HG03558 (cell line): Measurements from ENCODE around the gene DCC.

Experiments
- ATAC-seq: cut with Tn5 transposase; IDR thresholded peaks from one replicate; pipeline ENCODE4 v1.9.1; 2021; ENCODE audit warnings: moderate number of reproducible peaks; ENCODE audit not compliant: unreplicated experiment; ENCODE audit errors: extremely low read depth

DCC gene

DNA sequence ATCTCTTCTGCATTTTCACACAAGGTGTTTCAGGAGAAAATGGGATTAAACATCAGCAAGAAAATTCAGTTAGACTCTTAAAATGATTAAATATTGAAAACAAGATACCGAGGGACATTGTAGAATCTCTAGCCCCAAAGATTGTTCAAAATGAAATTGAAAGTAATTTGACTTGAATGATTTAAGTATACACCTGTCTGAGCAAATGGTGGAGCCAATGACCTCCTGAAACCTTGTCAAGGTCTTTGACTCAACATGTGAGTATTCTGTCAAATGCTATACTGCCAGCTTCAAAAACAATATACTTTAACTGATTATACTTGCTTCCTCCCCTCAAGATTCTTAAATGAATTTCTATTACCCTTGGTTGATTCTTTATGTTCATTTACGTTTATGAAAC is 411.0 kb downstream of the DCC start:
- ATAC-seq, result no peak

DNA sequence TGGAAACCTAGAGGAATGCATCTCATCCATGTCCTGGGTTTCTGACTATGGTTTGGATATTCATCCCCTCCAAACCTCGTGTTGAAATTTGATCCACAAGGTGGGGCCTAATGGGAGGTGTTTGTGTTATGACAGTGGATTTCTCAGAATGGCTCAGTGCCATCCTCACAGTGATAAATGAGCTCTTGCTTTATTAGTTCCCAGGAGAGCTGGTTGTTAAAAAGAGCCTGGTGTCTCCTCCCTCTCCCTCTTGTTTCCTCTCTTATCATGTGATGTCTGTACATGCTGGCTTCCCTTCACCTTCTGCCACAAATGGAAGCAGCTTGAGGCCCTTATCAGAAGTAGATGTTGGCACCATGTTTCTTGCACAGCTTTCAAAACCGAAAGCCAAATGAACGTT is 424.3 kb downstream of the DCC start:
- no peak for ATAC-seq

DNA sequence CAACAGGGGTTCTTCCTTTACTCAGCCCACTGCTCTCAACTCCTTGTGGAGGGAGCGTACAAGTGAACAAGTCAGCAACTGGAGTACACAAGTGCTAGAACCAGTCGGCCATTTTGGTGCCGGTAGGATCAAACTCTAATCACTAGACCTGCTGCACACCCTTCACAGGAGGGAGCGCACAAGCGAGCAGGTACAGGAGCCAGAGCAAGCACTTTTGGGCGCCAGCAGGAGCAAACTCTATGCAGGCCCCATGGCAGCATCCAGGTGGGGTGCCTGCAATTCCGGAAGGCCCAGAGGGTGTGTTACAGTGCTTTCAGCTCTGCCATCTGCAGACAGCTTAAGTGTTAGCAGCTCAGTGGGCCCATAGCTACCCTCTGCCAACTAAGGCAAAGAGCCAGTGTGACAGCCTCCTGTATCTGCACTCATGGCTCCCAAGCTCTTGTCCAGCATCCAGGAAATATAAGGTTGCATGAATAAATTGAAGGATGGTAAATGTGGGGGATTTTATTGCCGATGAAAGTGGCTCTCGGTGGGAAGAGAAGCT is 426.1 kb downstream of the DCC start:
- ATAC-seq, result no peak

DNA sequence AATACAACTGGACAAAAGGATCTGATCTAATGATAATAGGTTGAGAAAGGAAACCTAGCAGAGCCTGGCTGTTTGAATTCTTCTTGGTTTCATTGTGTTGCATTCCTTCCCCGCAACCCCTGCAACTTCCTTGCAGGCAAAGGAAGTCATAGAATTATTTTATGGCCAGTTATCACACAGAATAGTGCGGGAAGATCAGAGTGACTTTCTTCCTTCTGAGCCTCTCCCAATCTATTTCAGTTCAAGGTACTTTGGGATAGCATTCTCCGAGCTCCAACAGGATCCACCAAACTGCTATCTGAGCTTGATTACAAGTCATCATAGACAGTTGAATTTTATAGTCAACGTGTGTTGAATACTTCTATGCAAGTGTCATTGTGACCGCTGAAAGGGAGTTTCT is 441.1 kb downstream of the DCC start:
- no peak for ATAC-seq

DNA sequence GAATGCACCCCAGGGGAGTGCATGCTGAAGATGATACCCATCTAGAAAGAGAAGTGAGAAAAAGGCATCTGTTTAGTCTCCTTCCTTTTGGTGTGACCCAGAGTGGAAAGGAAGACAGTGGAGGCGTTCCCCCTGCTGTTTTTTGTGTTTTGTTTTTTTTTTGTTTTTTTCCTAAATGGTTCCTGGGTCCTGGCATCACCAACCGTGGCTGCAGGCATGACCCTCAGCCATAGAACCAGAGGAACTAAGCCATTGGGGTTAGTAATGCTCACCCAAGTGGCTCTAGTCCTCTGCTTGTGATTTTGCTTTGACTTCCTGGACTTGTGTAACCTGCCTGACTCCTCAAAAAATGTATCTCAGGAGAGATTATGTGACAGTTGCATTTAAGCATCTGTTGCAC is 451.3 kb downstream of the DCC start:
- no peak for ATAC-seq

DNA sequence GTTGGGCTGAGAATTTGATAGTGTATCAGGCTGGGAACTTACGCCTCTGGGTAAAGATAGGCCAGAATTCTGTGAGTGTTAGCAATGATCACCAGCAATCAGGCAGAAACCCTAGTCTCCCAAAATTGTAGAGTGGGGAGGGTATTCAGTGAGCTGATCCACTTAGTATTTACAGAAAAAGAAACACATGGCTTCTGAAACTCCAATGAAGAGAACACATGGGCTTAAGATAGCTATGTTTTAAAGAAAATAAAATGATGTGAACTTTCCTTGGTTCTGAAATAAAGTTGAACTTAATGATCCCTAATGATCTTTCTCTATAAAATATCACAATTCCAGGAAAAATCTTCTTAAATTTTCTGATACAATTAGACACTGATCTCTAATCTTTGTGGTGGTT is 472.8 kb downstream of the DCC start:
- no peak for ATAC-seq

DNA sequence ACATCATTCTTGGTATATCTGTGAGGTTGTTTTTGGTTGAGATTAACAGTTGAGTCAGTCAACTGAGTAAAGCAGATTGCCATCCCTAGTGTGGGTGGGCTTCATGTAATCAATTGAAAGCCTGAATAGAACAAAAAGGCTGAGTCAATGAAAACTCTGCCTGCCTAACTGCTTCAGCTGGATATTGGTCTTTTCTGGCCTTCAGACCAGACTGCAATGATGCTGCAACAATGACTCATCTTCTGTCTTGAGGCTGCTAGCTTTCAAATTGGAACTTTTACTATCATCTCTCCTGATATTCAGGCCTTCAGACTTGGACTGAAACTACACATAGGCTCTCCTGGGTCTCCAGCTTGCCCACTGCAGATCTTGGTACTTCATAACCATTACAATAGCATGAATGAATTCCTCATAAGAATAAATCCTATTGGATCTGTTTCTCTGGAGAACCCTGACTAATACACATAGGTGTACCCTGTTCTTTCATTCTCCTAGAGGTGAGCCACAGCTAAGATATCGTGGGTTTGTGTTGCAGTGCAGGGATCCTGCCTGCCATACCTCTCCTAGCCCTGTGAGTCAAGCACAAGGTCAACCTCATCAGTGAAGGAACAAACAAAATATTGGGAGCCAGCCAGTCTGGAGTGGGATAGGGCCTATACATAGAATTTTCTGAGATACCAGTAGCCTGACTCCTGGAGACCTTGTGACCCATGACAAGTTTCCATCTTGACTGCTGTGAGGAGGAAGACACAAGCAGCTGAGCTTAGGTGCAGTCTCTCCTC is 473.8 kb downstream of the DCC start:
- ATAC-seq, result no peak

DNA sequence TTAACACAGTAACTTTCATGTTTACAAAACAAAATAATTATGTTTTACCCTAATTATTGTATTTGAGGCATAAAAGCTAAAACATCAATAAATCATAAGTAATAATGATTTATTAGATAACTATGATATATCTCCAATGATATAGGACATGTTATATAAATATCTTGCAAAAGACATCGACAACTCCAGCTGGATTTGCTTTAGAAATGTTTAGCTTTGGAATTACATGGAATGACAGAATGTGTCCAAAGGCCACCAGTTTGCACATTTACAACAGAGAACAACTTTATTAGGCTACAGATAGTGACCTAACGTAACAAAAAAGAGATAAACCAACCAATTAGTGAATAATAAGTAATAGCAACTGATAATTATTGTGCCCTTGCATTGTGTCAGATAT is 475.7 kb downstream of the DCC start:
- ATAC-seq, result no peak

DNA sequence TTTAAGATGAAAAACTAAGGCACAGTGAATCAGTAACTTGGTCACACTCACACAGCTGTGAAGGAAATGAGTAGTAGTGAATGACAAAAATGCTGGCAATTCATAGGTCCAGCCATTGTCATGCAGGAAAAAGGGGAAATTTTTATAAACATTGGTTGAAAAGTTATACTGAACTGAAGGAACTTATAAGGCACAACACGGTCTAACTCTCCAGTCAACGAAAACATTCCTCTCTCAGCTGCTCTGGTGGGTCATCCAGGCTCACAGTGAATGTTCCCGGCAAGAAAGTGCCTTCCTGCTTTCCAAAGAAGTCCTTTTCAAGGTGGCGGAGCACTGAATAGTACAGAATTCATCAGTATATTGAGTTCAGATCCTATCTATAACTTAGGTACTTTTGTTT is 476.1 kb downstream of the DCC start:
- ATAC-seq, result no peak

DNA sequence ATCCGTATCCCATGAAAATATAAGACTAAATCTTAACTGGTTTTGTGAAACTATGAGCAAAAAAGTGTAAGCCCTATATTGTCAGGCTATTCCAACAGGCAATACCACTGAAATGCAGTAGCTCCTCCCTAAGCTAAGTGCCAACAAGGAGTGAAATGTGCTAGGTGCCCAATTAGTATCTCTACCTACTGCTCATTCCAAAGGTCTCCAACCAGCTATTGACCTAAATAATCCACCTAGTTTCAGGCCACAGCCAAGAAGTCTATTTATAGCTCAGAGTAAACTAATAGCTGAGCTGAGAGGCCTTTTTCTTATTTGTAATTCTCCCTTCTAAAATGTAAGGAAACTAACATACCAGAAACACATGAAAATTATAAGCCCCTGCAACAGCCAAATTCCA is 482.2 kb downstream of the DCC start:
- no peak for ATAC-seq

DNA sequence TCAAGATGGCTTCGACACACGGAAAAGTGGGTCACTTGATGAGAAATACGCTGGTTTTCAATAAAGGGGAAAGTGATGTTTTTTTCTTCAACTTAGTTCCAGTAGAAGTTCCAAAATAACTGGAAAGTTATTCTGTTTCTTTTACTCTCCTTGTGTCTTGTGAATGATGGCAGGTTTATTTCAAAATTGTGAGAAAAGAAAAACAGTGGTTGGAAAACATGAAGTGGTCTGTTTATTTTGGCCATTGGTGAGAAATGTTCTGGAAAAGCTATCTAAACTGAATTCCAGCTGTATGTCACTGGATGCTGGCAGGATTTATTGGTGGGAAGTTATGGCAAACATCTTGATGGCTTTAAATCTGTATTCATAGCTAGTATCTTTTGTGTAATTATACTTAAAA is 484.1 kb downstream of the DCC start:
- ATAC-seq, result no peak

DNA sequence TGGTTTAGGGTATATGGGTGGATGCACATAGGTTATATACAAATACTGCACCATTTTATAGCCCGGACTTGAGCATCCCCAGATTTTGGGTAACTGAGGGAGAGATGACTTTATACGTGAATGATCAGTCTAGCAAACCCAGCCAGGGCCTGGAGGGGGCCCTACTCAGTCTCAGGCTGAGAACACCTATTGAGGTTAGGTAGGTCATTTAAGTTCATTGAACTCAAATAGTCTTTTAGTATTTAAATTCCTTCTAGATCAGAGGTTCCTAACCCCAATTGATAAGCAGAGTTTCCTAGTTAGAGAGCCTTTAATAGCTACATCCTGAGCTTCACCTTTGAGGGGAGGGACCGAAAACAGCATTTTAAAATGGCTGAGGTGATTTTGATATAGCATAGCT is 487.0 kb downstream of the DCC start:
- no peak for ATAC-seq

DNA sequence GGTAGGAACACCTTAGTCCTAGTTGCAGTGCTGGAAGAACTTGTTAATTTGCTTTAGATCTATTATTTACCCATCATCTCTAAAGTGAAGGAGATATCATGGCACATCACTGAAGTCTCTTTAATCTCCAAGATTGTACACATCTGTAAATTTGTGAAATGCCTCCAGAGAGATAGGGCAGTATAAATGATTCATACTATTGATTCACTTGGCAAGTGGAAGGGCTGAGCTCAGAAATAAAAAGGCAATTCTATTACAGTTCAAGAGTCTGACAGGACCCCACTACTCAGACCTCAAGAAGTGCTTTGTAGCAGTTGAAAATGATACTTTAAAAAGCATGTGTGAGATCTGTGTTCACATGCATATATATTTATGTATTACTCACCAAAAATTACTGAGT is 489.3 kb downstream of the DCC start:
- no peak for ATAC-seq

DNA sequence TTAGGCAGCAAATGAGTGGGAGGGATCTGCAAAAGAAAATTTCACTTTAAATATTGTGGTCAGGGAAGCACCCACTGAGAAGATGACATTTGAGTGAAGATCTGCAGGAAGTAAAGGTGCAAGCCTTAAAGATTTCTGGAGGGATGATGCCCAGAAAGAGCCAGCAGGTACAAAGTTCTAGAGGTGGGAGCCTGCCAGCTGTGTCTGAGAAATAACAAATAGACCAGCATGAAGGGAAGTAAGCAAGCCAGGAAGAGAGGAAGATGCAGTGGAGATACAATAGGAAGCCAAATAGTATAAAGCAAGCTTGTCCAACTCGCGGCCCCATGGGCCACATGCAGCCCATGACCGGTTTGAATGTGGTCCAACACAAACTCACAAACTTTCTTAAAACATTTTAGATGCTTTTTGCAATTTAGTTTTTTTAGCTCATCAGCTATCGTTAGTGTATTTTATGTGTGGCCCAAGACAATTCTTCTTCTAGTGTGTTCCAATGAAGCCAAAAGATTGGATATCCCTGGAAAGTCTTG is 489.9 kb downstream of the DCC start:
- ATAC-seq, result no peak

DNA sequence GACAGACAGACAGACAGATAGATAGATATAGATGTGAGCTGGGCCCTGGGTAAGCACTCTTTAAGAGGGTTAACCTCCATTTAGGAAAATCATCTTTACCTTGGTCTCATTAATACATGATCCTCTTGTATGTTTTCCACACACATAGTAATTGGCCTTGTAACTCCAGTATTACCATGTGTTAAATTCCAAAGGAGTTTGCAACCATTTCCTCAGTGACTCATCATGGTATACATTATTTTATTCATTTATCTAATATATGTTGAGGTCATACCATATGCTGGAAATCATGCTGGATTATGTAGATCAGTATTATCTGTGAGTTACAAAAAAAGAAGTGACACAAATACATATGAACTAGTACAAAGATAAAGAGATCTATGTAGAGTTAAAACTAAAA is 504.3 kb downstream of the DCC start:
- no peak for ATAC-seq

DNA sequence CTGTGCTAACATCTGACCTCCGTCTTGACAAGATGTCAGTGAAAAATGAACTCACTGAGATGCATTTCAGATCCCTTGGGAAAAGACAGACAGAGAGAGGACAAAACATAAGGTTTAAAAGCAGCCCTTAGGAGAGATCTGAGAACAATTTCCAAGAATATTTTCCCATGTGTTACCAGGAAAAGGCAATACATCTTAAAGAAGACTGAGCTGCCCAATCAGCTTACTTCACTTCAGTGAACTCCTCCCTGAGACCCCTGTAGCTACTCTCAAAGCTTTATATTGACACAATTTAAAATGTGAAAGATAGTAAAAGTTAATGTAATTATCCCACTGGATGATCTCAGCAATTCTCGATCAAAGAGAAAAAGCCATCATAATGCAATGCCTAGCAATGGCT is 505.0 kb downstream of the DCC start:
- ATAC-seq, result no peak

DNA sequence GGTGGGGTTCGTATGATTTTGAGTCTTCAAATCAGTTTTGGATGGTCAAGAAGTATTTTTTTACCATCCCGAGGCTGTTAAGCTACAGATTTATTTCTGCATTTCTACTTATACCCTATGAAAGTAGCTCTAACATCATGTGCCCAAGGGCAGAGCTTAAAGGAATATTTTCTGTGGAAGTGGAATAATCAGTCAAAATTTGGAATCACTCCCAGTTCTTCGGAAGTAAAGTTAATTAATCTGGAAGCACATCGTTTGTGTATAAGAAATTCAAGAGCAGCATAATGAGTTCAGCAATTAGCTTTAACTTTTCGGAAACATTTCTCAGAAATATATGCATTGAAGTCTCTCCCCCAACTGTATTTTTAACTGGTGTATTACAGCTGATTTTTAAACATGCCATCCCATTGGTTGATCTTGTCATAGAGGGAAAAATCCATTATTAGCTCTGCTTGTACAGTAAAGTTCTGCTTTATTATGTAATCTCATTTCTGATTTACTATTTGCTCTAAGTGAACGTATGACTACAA is 510.1 kb downstream of the DCC start:
- ATAC-seq, result no peak

DNA sequence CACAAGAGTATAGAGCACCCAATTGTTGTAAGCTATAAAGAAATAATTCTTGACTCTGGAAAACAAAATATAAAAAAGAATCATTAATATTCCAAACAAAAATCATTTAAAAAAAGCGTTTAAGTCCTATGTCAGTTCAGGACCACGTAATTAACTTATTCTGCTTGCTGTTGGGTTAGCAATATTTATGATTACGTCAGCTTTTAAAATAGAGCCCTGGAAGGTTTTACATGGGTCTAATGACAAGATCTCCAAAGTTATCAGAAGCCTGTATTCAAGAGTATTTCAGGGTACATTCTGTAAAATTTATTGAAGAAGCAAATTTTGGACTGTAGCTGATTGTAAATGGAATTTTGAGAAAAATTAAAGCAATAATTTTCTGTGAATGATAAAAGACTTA is 521.6 kb downstream of the DCC start:
- ATAC-seq, result no peak

DNA sequence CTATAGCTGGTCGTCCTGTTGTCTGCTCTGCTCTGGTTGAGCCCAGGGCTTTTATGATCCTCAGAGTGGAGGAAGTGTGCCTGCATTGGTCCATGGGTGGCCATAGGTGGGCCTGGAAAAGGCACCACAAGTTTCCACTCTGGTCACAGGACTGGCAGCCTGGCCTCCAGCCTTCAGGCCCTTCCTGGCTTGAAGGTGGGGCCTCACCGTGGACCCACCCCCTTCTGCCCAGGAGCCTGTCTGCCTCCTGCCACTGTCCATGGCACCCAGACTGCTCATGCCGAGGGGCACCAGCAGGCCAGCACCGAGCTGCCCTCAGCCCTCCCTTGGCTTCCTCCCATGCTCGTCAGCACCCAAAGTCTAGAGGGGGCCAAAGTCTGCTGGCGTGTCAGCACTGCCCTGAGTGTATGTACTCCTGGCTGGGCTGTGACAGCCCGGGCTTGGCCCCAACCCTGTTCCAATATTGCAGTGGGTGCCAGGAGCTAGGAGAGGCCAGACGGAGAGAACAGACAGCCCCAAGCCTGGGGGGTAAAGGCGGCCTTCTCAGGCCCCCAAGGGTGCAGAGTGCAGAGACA is 529.4 kb downstream of the DCC start:
- no peak for ATAC-seq

DNA sequence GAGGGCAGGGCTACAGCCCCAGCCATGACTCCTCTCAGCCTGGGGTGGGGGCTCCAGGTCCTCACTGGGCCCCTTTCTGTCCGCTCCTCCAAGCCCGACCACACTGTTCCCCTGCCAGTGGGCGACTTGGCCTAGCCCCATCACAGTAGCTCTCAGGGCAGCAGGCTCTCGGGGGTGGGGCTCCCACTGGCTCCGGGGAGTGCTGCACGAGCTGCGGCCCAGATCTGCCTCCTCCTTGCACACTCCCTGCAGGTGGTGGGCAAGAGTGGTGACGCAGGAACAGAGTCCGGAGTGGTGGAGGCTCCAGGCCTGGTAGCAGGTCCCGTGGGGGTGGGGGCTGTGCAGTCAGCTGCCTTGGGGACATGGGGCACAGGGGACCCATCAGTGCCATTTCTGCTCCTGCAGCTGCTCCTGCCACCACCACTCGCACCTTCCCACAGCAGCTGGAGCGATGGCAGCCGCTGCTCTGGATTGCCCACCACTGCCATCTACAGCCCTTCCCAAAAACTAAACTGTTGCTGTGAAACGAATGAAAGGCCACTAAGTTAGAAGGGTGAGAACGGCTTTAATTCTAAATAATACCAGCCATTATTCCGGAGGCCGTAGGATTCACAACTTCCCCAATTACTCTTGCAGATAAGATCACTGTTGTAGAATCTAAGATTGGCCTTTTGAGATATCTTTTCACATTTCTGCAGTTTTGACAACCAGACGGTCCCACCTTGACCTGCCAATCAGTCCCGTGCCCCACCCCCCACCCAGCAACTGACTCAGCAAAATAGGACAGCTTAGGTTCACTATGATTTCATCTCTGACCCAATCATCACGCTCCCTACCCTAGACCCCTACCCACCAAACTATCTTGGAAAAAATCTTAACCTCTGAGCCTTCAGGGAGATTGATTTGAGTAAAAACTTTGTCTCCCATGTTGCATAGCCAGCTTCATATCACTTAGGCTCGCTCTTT is 530.2 kb downstream of the DCC start:
- ATAC-seq, result no peak
